HK-2 (cell line): Measurements from ENCODE around the gene THADA.

Source experiments
- DNase-seq: peaks from one replicate; pipeline ENCODE4 v3.0.0-alpha.2; 2018; ENCODE audit not compliant: unreplicated experiment

The THADA gene

DNA sequence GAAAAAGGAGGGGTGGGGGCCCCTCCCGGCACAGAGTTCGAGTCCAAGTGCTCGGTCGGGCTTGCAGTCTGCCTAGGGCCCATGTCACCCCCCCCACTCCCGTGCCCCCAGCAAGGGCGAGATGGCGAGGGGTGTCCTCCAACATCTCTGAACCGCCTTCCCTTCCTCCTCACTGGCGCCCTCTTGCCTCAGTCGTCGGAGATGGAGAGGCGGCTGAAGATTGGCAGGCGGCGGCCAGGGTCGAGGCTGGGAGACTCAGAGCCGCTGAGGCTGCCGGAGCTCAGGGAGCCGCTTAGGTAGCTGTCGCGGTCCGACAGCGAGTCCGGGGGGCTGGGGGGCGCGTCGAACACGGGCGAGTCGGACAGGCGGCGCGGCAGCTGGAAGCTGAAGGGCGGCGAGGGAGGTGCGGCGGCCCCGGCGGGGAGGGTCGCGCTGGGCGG is 371.7 kb downstream of the THADA start:
- DNase-seq: peak; percentile 64

DNA sequence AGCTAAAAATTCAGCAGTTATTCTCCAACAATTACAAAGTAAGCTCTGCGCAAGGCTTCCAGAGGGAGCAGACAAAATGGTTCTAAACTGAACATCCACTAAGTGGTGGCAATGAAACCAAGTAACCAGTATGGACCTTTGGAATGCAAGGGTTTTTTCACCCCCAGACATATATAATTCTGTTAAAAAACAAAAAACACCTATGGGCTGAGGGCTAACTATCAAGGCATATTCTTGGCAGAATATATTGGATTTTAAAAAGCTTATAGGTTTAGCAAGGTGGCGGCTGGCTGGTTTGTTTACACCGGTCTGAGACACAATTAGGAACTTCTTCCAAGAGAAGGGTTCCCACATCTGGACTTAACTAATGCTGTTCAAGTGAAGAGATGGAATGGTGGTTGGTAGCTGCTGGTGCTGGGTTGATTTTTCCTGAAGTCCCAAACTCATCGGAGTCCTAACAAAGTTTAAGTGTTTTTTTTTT is 372.3 kb downstream of the THADA start:
- DNase-seq: no peak

DNA sequence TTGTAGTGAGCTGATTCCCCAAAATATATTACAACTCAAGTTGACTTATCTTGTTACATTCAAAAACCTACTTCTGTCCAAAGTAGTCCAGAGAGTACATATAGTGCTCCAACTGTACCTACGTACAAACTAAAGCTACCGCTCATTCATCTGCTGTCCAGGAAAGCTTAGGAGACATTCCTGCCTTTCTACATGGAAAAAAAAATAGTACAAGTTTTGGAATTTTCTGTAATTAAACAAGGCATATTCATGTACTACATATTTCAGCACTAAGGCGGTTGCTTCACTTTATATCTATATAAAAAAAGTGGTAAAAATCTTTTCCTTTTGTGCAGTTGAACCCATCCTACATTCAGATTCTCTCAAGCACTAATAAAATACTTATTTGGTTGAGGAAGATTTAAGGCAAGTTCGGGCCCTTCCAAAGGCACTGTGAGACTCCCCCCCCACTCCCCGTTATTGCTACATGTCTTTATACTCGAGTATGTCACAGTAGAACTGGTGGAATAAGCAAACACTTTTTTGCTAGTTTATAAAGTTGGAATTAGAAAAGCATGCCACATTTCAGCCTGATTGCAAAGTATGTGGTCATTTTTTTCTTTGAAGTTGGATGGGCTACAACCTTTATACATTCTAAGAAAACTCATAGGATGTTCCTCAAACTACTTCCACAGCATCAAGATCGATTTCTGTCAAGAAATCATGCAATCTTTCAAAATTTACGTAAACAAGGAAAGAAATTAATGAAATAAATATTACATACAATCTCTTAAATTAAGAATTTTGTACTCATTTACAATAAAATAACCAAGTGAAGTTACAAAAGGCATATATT is 373.1 kb downstream of the THADA start:
- no peak for DNase-seq

DNA sequence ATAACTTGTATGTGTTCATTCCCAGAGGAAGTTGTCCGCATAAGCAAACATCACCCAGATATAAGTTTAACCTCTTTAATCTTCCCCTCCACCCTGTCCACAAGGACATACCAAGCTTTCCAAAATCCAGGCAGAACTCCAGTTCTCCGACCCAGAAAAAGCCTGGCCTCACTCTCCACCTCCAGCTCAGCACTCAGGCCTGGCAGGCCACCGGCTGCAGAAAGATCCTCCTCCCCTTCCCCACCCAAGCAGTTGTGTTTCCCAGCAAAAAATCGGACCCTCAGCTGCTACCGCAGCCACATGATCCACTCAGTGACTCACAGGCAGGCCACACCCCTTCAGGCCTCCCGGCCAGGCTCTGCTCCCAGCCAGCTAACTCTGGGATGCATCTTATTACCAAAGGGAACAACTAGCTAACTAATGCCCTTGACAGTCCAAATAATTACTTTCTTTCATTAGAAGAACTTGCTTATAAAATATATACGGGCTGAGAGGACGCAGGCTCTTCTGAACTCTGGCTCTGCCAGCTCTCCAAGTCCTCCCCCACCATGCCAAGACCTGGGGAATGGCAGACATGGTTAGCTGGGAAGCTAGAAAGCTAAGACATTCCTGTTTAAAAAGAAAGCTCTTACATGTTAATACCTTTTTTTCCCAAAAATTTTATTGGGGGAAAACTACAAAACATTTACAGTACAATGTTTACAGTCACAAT is 373.9 kb downstream of the THADA start:
- DNase-seq: peak; percentile 81

DNA sequence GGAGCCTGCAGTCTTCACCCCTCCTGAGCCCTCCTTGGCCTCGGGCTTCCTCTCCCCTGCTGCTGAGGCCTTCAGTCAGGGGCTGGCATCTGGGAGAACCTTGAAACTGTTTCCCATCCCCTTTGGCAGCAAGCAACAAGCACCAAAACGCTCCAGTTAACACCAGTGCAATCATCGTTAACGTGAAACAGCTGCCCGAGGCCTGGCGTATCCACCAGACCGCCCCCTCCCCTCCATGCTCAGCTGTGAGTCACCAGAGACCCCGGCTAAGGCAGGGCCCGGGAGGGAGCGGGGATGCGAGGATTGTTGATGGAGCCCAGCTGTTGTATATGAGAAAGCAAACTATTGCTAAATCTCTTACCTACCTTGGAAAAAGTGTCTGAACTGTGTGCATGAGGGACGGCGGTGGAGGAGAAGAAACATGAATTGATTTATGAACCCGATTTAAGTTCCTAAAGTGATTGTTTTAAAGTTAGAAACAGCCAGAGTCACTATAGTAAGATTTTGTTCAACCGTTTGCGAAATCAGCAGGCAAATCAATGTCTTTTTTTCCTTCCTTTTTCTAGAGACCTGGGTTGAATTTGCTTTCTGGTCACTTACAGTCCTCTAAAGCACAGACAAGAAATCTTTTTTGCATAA is 374.6 kb downstream of the THADA start:
- DNase-seq: no peak

DNA sequence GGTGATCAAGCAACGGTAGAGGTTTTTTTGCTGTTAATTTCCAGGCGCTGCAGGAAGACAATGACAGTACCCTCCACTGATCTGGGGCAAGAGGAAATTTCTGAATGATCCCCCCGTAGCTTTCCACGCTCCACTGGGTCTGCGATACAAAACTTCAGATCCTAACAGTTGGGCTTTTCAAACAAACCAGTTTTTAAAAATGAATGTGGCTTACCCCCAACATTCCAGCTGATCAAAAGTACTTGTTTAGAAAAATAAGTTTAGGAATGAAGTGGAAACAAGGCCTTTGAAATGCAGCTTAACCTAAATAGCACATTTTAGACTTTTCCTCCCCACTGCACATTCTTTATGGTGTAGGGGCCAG is 375.1 kb downstream of the THADA start:
- no peak for DNase-seq

DNA sequence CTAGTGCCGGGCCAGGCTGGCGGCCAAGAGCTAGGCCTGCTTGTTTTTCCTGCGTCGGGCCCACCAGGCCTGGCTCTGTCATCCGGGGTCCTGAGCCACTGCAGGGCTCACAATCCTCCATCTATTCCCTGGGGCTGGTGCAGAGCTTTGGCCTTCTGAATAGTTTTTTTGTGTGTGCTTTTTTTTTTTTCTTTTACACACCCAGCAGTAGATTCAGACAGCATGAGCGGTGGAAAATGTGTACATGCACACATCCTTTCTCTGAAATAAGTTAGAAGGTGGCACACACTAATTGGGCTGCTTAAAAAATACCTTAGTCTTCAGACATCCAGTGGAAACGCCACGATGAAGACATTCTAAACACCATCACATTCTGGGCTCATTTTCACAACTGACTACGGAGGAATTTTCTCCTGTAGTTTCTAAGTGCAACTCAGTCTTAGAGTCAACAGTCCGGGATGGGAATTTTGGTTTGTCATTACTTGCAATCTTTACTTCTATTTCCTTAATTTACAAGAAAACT is 375.5 kb downstream of the THADA start:
- no peak for DNase-seq

DNA sequence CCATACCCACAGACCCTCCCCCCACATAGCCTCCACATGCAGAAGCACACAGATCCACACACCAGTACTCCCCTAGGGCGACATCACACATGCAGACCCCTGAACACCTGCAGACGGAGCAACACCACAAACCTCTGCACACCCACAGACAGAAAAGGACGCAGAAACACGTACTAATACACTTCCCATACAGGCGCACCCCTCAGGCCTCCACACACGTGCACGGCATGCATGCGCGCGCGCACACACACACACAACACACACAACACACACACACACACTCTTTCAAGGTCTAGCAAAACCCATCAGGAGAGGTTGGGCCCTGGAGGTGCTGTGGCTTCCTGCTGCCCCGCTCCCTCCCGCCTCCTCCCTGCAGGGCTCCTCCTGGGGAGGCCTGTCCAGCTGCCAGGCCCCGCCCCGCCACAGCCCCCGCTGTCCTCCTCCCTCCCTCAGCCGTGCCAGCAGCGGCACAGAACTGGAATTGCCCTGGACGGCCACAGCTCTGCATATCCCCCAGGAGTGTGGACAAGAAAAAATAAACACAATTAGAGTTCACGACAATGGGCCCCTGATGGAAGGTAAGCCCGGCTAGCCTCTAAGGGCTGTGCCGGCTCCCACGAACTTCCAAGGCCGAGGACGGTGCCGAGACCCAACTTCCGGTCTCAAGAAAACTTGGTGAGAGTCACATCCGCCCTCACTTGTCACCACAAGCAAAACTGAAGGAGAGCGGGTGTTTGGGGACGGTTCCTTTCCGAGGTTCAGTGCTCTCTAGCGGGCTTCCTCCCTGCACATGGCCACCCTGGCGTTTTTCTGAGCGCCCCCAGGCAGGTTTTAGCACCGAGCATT is 376.2 kb downstream of the THADA start:
- peak; percentile 81 for DNase-seq

DNA sequence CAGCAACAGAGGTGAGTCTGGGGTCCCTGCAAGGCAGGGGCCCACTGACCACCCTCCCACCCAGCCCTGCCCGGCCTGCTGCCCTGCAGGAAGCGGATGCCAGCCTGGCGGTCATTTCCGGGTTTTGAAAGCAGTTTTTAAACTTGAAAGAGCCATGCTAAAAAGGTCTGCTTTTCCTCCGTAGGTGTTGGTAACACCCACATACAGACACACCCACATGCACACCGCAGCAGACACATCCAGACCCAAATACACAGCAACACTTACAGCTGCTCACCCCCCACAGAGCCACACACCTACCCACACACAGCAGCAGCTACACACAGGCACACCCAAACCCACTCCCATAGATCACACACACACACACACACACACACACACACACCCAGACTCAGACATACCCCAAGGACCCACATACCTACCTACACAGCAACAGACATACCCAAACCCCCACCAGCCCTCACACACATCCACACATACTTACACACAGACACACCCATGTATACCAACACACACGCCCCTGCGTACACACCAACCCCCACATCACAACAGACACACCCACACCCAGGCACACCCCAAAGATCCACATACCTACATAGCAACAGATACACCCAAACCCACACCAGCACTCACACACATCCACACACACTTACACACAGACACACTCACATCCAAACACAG is 377.0 kb downstream of the THADA start:
- no peak for DNase-seq

DNA sequence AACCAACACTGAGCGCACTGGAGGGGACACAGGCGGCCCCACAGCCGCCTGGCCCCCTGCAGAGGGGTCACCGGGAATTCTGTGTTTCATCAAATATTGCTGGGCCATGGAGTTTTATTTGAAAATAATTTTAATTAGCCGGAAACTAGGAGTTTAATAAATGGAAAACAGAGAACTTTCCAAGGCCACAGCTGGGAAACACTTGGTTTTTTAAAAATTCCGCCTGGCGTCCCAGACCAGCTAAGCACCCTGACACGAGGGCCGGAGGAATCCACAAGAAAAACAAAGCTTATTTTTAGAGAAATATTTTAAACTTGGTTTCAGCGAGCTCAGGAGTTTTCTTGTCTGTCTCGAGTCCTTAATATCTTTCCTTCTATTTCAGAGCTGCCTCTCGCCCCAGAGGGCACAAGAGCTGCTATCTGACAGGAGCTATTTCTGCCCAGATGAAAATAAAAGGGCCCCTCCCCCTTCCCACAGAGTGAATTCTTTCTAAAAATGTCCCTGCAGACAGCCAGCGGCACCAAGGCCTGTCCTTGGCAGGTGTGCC is 377.6 kb downstream of the THADA start:
- DNase-seq: no peak

DNA sequence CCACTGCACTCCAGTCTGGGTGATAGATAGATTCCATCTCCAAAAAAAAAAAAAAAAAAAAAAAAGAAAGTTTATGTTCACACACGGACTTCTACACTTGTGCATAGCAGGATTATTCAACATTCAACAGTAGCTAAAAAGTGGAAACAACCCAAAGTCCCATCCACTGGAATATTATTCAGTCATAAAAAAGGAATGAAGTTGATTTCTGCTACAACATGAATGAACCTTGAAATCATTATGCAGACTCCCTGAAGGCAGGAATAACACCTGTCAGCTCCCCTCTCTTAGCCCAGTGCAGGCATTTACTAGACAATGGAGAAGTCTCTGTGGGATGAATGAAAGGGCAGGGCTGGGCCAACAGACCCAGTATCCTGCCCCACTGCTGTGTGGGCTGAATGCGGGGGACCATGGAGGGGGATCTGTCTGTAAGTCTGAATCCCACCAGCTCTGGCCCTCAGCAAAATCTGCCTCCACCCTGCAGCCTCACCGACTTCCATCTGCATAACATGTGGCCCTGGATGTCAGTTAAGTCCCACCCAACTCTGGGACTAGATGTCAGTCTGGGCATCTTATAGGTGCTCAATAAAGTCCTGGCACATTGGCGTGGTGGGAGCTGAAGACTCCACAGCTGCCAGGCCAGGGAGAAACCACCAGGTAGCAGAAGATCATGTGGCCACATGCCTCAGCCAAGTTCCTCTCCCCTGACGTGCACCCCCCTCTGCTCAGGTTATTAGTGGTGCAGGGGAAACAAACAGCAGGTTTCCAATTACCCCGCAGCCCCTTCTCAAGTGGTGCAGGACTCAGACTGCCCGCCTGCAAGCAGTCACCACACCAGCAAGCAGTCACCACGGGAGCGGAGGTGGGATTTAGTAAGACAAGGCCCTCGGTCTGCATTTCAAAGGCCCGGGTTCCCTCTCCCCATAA is 378.3 kb downstream of the THADA start:
- DNase-seq: no peak

DNA sequence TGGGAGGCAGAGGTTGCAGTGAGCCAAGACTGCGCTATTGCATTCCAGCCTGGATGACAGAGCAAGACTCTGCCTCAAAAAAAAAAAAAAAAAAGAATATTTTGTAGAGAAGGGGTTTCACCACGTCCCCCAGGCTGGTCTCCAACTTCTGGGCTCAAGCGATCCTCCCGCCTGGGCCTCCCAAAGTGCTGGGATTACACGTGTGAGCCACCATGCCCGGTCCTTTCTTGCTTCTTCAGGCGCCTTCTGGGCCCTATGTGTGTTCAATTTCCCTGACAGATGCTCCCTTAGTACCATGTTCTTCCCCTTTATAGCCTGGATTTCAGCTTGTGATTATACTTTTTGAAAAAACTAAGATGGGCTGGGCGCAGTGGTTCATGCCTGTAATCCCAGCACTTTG is 379.2 kb downstream of the THADA start:
- DNase-seq: no peak

DNA sequence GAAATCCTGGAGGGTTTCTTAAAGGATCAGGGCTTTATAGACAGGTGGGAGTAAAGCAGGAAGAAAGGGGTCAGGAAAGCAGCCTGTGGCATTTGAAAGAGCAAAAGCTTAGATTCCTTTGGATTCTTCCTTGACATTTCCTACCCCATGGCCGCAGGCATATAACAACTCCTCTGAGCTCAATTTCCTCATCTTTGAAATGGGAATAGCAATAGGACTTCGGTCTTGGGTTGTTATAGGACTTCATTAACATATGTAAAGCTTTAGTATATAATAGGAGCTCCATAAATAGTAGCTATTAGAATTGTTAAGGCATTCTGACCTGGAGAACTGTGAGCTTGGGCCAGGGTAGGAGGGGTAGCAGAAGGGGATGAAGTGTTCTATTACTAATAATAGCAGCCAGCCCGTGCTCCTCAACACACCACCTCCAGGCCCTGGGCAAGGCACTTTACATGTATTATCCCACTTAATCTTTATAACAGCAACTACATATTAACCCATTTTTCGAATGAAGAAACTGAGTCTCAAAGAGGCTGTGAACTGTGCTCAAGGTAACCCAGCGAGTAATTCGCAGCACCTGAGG is 380.1 kb downstream of the THADA start:
- no peak for DNase-seq

DNA sequence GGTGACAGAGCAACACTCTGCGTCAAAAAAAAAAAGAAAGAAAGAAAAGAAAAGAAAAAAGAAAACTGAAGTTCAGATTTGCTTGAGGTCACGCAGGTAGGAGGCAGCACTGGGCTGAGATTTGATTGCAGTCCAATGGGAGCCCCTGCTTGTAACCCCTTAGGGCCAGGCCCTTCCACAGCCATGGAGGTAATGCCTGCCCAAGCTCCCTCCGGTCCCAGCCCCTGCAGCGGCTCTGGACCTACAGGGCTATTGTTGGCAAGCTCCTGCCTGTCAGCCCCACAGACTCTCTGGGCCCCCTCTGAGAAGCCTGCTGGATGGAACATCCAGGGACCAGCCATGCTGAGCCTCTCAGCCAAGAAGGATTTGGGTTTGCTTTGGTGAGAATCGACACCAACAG is 381.6 kb downstream of the THADA start:
- no peak for DNase-seq

DNA sequence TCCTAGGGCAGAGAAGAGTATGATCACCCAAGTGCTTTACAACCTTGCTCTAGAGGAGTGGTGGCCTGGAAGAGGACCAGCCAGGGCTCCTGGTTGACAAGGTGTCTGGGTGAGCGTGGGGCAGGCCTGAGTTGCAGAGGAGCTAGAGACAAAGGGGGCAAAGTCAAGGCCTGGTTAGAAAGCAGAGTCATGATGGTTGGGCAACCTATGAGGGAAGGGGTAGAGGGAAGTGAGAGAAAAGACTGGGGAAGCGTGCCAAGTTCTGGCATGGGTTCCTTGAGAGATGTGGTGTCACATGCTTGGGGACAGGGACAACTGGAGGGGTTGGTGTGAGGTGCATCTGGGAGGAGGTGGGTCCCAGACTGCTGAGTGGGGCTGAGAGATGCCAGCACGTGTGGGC is 382.9 kb downstream of the THADA start:
- DNase-seq: no peak

DNA sequence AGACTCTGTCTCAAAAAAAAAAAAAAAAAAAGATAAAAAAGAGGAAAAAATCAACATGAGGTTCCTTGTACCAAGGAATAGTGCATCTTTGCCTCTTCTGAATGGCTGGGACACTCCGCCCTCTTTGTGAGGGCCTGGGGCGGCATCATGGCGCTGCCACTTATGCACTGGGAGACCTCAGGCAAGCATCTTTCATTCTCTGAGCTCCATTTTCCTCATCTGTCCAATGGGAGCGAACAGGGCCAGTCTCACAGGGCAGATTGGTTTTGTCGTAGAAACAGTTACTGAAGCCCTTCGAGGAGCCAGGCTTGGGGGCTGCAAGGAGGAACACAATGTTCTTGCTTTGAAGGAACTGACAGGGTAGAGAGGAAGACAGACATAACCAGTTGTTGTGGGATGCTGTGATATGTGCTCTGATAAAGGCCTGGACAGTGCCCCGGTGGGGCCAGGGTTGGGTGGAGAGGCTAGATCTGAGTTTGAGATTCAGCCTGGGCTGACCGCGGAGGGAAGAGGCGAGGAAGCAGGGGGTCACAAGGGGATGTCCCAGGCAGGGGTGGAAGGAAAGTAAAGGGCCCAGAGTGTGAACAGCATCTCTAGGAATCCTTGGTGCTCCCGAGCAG is 383.5 kb downstream of the THADA start:
- no peak for DNase-seq

DNA sequence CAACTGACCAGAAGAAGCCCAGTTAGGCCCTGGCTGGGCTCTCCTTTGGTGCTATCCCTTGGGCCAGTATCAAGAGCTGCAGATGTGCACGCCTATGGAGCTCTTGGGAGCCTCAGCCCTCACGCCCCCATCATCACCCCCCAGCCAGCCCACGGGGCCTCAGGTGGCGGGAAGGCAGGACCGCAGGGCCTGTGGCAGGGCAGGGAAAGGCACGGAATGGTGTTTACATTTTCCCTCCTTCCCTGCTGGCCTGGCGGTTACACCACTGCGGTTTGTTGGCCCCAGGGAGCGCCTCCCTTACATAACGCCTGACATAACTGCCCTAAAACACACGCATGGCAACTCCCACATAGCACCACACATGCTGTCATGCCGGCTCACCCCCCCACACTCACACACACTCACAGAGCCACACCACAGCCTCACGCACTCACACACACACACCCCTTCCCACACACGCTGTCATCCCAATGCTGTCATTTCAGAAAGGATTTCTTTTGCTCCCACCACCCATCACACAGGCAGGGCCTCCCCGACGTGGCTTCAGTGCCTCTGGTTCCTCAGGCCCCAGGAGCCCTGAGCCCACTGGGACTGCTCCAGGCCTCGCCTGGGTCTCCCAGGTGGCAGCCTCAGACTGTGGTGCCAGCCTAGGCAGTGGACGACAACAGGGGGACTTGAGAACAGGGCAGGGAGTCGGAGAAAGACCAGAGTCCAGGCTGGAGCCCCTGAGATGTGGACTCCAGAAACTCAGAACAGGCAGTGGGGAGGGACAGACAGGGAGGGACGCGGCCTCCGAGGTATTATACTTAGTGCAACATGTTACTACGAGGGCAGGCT is 385.2 kb downstream of the THADA start:
- DNase-seq: no peak

DNA sequence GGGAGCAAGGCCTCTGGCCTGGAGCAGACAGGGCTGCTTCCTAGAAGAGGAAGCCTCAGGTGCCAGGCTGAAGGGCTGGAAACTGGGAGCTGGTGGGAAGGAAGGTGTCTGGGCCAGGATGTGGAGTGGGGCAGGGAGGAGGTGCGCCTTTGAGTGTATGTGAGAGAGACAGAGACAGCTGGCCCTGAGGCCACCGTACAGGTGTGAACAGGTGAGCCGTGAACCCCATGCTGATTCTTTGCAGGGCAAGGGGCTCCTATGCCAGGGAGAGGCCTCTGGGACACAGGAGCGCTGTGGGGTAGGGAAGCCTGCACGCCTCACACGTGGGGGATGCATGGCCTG is 385.7 kb downstream of the THADA start:
- no peak for DNase-seq
